IPS DF 19.7 (cell line): Measurements from ENCODE around the gene TMEM270.
"Not testable (repeated sequence)": the region's sequence is repeated elsewhere in the genome, so short reads cannot be mapped to it uniquely, and the experiment has no call there.

Source experiments
- DNase-seq: peaks from one replicate; pipeline ENCODE4 v3.0.0-alpha.2; 2013; ENCODE audit warnings: low read depth, low spot score

The TMEM270 gene

GRCh38 chr7:73860859-73861258 is at the start of gene TMEM270:
TMEM270 (plus strand) TSS chr7:73861159; CDS start chr7:73861195, 36 bp downstream.
- no peak for DNase-seq

GRCh38 chr7:73811760-73812168 is 49.2 kb upstream of the TMEM270 start:
- no peak for DNase-seq

- DNase-seq = no peak
Observed at GRCh38 chr7:73812996-73813395, 48.0 kb upstream of the TMEM270 start.

- DNase-seq = no peak
Observed at GRCh38 chr7:73815436-73815835, 45.5 kb upstream of the TMEM270 start.

- no peak for DNase-seq
Observed at GRCh38 chr7:73817121-73817520, 43.8 kb upstream of the TMEM270 start.

- no peak for DNase-seq
Observed at GRCh38 chr7:73820013-73820412, 40.9 kb upstream of the TMEM270 start.

GRCh38 chr7:73821597-73822285 is 39.2 kb upstream of the TMEM270 start:
- DNase-seq = not testable (repeated sequence)

- no peak for DNase-seq
Observed at GRCh38 chr7:73822319-73823173, 38.4 kb upstream of the TMEM270 start.

- DNase-seq = no peak
Observed at GRCh38 chr7:73823257-73823656, 37.7 kb upstream of the TMEM270 start.

- no peak for DNase-seq
Observed at GRCh38 chr7:73823873-73824592, 36.9 kb upstream of the TMEM270 start.

- no peak for DNase-seq
Observed at GRCh38 chr7:73824986-73825385, 36.0 kb upstream of the TMEM270 start.

GRCh38 chr7:73827567-73828106 is 33.3 kb upstream of the TMEM270 start:
- no peak for DNase-seq

- no peak for DNase-seq
Observed at GRCh38 chr7:73828107-73828803, 32.7 kb upstream of the TMEM270 start.

- DNase-seq = no peak
Observed at GRCh38 chr7:73828972-73829371, 32.0 kb upstream of the TMEM270 start.

- DNase-seq = no peak
Observed at GRCh38 chr7:73829505-73829904, 31.5 kb upstream of the TMEM270 start.

GRCh38 chr7:73829921-73830680 is 30.9 kb upstream of the TMEM270 start:
- DNase-seq = no peak

- no peak for DNase-seq
Observed at GRCh38 chr7:73830681-73831583, 30.0 kb upstream of the TMEM270 start, which contains the start of gene CLDN4. CLDN4 (plus strand) TSS chr7:73830996; CDS start chr7:73831202, 206 bp downstream.

GRCh38 chr7:73831584-73831833 is 29.4 kb upstream of the TMEM270 start:
- no peak for DNase-seq

GRCh38 chr7:73831834-73832651 is 28.9 kb upstream of the TMEM270 start:
- DNase-seq = no peak
